IPS-11a (cell line): Measurements from ENCODE around the gene THOC3.
"Not testable (repeated sequence)": the region's sequence is repeated elsewhere in the genome, so short reads cannot be mapped to it uniquely, and the experiment has no call there.

ENCODE experiments used
- H3K4me3 ChIP-seq: one replicate; pipeline ENCODE4 v1.5.1; 2013; ENCODE audit warnings: low read depth, low read length, control low read depth

The THOC3 gene

GRCh38 chr5:175943253-175943652 is 24.9 kb downstream of the THOC3 start:
- H3K4me3 ChIP-seq = not testable (repeated sequence)

GRCh38 chr5:175940632-175941031 is 27.5 kb downstream of the THOC3 start:
- not testable (repeated sequence) for H3K4me3 ChIP-seq

GRCh38 chr5:175938489-175938888 is 29.6 kb downstream of the THOC3 start:
- not testable (repeated sequence) for H3K4me3 ChIP-seq

DNA sequence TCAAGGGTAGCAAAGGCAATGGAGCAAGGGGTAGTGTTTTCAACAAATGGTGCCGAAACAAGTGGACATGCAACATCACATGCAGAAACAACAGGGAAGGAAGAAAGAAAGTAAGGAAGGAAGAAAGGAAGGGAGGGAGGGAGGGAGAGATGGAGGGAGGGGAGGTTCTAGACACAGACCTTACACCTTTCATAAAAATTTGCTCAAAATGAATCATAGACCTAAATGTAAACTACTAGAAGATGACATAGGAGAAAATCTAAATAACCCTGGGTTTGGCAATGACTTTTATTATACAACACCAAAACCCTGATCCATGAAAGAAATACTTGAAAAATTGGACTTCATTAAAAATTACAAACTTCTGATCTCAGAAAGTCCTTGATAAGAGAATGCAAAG is 39.4 kb downstream of the THOC3 start:
- not testable (repeated sequence) for H3K4me3 ChIP-seq

DNA sequence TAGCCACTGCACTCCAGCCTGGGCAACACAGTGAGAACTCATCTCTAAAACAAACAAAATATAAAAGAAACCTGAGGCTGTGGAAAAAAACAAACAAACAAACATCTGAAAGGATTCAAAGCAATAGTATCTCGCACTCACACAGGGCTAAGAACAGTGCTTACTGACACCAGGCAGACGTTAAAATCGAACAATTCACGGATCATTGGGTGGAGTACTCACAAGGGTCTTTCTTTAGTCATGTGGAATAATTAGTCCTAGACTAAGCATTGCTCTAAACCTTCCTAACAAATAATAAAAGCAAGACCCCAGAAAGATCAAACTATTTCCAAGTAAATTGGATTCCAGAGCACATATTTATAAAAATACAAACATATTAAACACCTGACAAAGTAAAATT is 43.0 kb downstream of the THOC3 start:
- not testable (repeated sequence) for H3K4me3 ChIP-seq

DNA sequence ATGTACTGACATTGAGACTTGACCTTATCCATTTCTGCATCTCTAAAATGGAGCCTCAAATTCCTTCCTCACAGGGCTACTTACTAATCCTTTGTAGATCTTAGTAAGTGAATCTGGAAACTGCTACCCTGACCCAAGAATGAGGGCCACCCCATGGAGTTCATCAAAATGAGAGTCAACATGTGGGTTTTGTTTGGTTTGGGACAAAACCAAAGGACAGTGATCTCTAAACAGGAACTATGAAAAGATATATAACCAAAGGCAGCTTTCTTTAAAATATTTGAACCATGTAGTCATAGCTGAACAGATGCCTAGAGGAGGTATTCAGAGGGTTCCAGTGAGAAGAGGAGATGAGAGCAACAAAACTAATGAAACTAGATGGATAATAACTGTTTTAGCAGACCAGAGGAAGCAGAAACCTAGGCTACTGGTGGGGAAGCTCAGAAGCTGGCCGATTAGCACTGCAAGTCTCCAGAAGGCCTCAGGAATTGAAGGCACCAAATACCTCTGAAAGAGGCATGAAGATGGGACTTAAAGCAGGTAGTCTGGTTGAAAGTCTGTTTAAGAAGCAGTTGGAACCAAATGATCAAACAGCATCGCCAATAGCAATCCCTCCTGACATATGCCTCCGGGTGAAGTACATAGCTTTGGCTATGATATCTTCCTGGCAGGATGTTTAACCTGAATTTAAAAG is 45.8 kb downstream of the THOC3 start:
- no peak overlapping the region for H3K4me3 ChIP-seq

DNA sequence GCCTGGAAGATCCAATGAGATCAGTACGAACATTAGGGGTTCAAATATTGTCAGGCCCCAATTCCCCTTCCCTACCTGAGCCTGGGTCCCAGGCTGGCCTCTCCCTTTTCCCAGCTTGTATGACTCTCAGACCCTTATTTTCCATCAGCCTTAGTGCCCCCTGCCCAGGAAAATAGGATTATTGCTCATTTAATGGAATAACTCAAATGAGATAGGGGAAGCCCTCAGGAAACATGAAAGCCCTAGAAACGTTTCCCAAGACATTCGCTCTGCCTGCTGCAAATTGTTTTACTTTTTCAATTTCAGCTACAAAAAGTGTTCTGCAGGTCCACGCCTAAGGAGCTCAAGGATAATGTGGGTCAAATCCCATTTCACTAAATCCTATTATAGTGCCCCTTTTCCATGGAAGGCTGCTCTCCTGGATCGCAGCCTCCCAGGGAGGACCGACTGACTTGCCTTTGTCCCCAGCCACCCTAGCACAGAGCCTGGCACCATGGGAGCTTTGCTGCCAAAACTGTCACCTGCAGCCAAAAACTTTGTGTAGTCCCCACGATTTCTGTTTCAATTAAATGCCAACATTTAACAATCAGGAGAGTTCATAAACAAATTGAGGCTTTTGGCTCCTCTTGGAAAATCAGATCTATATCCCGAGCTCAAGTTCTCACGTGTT is 46.9 kb downstream of the THOC3 start:
- H3K4me3 ChIP-seq = no peak overlapping the region

DNA sequence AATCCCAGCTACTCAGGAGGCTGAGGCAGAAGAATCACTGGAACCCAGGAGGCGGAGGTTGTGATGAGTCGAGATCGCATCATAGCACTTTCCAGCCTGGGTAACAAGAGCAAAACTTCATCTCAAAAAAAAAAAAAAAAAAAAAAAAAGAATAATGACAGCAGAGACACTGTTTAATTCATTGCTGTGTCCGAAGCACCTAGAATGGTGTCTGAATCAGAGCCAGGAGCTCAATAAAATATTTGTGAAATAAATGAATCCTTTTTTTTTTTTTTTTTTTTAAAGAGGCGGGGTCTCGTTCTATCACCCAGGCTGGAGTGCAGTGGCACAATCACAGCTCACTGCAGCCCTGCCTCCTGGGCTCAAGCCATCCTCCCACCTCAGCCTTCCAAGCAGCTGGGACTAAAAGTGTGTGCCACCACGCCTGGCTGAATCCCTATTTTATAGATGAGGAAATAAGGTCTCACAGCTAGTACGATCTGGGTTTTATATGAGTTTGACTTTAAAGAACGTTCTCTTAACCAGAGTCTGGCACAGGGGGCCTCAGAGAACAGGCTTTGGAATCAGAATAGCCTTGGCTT is 47.8 kb downstream of the THOC3 start:
- H3K4me3 ChIP-seq = no peak overlapping the region

DNA sequence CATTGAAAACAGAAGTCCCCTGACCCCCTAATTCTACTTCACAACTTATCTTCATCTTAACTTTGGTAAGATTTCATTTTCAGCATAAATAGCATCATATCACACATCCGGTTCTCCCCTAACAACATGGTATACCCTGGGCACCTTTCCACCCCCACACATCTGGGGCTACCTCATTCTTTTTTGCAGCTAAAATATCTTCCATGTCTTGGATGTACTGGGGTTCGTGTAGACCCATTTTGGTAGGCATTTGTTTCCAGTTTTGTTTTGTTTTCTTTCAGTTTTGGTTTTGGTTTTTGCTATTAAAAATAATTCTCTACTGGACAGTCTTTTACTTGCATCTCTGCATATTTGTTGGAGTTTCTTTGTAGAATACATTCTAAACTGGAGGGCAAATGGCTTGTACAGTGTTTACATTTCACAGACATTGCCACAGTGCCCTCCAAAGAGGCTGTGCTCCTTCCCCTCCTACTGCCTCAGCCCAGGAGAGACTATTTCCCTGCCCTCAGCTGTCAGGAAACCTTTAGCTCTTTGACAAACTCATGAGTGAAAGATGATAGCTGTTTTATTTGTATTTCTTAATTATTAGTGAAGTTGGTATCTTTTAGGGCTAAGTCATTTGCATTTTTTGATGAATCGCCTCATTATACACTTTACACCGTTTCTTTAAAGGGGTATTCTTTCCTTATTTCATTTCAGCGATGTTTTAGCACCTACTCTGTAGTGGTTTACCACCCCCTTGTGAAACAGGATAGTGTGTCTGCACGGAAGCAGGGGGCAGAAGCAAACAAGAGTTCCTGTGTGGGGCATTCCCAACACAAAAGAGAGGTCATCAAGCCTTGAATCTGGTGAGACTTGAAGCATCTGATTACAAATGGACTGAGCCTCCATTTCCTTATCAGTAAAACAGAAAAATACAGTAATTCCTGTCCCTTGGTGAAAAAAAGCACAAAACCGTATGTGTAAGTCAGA is 52.8 kb downstream of the THOC3 start:
- H3K4me3 ChIP-seq = not testable (repeated sequence)

DNA sequence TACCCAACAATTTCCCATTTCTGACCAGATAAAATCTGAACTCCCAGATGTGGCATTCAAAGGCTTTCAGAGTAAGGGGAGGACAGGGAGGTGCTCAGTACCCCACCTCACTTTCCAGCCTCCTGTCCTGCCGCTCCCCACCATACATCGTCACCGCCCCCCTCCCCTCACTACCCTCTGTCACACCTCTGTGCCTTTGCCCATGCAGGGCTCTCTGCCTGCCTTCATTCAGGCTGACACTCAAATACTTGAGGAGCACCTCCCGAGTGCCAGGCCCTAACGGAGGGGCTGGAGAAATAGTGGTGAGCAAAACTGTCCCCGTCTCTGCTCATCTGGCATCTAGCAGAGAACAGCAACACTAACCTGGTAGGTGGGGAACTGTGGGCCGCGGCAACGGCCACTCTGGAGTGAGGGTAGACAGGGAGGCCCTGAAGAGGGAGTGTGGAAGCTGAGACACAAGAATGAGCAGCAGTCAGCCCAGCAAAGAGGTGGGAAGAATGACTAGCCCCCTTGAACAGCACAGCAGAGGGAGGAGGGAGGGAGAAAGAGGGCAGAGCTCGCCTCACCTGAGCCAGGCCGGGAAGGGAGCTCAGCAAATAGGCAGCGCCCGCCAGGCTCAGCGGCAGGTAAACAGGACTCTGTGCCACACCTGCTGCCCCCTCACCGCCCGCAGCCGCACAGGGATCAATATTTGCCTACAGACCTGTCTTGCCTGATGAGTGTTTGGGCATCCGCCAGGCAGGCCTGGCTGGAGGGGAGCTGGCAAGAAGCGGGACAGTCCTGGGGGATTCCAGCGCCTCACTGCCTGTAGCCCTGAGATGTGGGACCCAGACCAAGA is 54.1 kb downstream of the THOC3 start:
- H3K4me3 ChIP-seq = not testable (repeated sequence)

- H3K4me3 ChIP-seq = not testable (repeated sequence)
These were observed 58.0 kb downstream of the THOC3 start for GRCh38 chr5:175910072-175910471.
